NT2/D1 (cell line): ENCODE measurements around the gene ACRBP.

Experiments
- YY1 ChIP-seq: IDR thresholded peaks from 2 replicates; pipeline ENCODE4 v1.6.1; 2011; ENCODE audit not compliant: insufficient read length, insufficient read depth
- ZNF274 ChIP-seq: IDR thresholded peaks from 2 replicates; pipeline ENCODE4 v1.6.1; 2011; ENCODE audit warnings: mild to moderate bottlenecking, low read depth, low read length

- TF ChIP-seq ZNF274 (no peak), YY1 (no peak)
Measured at GRCh38 chr12:6618483-6619225, 28.6 kb downstream of the ACRBP start.
